HG03196 (cell line): ENCODE results near the gene FOXN3.
"Not testable (repeated sequence)": the region's sequence is repeated elsewhere in the genome, so short reads cannot be mapped to it uniquely, and the experiment has no call there.

Experiments used
- ATAC-seq: cut with Tn5 transposase; IDR thresholded peaks from one replicate; pipeline ENCODE4 v1.9.1; 2021; ENCODE audit not compliant: unreplicated experiment

FOXN3 gene

DNA sequence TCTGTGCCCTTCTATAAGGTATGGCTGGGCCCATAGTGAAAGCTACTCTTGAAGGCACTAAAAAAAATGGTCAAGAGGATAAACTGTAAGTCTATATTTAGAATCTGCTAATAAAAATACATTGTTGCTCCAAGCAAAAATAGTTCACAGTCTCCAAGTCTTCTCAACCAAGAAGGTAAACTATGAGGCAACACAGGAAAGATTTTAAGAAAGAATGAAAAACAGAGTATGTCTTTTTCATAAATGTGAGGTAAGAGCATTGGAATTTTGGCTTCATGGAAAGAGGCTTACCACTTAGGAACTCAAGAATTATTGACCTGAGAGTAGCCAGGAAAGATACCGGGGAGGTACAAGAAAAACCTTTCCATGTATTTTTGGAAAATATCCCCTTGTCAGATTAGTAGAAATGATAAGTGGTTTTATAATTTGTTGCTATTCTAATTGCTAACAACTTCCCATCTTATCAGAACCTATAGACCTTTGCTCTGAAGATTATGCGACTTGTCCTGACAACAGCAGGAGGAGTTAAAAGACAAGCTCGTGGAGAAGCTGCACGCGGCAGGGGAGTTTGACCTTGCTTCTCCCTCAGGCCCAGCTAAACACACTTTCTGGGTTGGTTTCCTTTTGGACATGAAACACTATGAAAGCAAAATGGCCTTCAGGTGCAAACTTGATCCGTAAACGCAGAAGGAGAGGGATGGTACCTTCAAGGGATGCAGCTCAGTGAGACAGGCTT is 238.1 kb downstream of the FOXN3 start:
- ATAC-seq: no peak

DNA sequence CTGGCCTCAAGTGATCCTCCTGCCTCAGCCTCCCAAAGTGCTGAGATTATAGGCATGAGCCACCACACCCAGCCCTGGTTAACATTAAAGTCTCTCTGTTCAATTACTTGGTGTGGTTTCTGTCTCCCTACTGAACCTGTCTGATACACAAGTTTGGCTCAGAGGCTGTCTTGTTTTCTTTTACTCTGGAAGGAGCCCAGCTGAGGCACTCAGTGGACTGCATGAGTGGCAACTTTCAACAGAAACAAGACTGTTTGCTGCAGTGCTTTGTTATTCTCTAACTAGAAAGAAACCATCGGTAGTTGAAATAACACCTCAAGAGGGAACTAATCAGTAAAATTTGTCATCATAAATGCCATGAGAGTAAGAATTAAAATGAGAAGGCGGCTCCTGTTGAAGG is 238.7 kb downstream of the FOXN3 start:
- no peak for ATAC-seq

DNA sequence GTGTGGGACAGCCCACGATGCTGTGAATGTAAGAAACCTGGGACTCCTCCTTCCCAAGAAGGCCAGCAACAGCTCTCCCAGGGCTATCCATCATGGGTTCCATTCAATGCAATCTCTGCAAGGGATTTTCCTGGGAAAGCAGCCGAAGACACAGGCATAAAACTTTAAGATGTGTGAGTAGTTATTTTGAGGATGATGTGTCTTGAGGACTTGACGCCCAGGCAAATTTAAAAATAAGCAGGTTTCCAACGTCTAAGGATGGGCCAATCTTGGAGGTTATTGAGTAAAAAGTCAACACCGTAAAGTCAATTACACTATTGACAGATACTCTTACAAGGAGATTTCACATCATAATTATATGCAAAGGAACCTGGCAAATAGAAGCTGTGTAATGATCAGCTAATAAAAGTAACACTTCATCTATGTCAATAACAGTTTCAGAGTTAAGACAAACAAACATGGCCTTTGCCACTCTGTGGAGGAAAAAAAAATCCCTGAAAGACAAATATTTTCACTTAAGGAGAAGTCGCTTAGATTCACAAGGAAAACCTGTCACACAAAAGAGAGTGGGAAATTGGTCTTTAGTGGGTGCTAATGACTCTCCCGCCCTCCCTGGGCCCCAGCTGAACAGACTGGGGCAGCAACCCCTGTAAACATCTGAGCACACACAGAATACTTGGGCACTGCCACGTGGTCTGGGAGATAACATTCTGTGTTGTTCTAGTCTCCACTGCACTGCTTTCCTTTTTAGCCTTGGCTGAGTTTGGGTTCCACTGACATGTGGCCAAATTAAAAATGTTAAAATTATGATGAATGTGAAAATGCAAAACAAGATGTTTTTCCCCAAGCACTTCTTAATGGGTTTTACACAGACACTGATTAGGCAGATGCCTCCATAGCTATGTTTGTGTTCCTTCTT is 240.9 kb downstream of the FOXN3 start:
- no peak for ATAC-seq

DNA sequence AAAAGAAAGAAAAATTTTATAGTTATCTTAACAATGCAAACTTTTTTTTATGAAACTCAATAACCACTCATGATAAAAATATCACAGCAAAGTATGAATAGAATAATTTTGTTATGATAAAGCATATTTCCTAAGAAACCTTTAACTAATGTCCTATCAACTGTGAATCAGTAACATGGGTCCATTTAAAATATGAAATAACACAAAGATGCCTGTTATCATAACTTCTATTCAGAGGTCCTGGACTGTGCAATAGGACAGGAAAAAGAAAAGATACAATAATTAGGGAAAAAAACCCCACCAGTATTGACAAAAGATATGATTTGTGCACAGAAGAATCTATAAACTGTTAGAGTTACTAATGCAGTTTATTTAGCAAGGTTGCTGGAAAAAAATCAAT is 245.4 kb downstream of the FOXN3 start:
- ATAC-seq: no peak

DNA sequence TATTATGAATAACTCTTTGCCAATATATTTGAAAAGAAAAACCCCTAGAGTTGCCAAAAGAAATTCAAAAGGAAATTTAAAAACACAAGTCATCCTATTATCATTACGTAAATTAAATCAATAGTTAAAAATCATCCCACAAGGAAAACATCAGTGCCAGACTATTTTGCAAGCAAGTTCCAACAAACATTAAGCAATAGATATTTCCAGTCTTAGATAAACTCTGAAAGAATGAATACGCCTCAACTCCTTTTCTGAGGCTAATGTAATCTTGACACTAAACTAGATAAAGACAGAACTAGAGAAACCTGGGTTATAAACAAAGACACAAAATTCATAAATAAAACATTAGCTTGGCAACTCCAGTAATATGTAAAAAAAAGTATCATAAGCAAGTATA is 245.9 kb downstream of the FOXN3 start:
- ATAC-seq: no peak

DNA sequence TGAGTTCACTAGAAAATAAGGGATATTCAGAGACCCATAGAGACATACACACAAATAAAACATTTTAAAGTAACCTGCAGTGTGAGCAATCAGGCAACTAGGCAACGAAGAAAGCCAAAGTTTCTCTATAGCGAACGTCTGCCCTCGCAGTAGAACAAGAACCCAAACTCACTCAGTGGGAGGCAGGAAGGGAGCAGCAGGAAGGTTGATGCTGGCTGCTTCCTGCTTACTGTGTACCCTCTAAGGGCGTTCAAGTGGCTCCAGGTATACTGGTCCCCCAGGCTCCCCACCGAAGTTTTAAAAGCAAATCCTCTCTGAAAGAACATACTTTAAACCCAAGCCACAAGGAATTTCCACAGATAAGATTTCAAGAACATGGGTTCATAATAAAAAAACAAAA is 249.3 kb downstream of the FOXN3 start:
- ATAC-seq: no peak

DNA sequence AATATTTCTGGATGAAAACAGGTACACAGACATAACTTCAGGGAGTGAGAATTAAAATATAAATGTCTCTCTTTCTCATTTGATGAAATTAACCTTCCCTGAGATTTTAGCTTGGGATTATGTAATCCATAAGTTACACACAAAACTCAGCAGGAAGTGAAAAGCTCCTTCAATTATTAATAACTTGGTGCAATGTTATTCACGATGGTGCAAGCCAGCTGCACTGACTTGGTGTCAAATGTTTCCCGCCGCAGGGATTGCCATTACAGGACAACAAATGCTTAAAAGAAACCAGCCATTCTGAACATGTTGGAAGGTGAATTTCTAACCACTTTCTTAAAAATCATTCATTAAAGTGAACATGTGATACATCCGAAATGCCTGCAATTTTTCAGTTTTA is 250.4 kb downstream of the FOXN3 start:
- ATAC-seq: no peak

DNA sequence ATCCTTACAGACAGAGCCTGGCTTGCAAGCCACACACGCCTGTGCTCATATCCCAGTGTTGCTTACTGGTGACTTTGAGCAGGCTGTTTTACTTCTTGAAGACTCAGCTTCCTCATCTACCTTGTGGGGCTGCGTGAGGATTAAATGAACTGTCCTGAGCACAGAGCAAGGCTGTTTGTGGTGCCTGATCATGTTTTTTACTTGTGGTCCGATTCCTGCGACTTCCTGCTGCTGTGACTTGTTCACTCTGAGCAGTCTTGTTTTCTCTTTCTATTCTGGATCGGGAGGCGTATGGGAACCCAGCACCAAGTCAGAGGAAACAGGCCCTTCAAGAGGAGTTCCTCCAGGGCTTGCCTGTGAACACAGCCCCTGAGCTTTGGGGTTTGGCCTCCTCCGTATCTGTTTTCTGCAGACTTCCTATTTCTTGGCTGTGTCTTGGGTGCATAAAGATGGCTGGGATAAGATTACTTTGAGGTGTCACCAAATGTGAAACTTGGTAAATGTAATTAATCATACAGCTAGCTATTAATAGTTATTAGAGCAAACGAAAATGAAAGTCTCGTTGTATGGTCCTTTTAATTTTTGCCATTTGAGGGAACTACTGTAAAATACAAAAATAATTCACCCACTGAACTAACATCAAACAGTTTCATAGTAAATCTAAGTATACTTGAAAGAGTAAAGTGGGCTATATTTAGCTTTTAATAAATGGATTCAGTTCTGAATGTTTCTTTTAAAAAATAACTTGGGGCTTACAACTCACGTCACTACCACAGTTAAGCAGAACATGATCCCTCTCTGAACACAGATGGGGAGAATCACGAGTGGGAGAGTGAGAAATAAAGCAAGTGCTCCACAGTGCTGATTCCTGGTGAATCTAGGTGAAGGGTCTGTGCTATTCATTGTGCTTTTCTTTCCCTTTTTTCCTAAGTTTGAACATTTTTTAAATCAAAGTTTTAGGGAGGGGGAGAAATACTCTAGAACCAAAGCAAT is 251.5 kb downstream of the FOXN3 start:
- peak; percentile 73 for ATAC-seq

DNA sequence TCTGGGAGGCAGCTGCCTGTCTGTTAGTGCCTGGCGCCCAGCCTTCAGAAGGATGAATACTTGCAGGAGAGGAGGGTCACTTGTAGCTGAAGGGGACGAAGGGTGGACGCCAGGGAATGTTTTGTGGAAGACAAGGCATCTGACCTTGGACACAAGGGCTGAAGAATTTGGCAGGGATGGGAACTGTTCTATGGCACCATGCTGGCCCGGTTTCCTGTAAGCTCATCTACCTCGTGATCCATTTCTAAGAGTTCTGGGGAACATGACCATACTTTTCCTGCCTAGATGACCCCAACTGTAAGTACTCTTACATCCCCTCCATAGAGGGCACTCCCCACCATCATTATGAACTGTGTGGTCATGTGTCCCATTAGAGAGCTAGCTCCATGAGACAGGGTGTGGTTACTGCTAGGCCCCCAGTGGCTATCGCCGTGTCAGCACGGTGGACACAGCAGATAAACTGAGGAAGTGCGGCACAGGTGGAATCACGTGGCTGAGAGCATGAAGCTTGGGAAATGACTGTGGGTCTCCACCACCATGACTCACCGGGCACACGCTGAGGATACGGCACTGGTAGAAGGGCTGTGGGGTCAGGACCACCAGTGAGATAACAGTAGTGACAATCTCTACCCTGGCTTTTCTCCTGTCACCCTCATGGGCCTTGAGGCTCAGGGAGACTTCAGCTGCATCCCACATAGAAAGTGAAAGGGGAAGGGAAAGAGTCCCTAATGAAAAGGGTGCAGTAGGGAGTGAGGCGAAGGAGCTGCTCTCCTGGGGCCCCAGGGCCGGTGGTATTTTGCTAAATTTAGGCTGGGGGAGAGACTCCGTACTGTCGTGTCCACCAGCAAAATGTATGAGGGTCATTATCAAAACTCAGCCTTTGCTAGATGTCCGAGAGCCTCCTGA is 252.6 kb downstream of the FOXN3 start:
- peak; percentile 22 for ATAC-seq

DNA sequence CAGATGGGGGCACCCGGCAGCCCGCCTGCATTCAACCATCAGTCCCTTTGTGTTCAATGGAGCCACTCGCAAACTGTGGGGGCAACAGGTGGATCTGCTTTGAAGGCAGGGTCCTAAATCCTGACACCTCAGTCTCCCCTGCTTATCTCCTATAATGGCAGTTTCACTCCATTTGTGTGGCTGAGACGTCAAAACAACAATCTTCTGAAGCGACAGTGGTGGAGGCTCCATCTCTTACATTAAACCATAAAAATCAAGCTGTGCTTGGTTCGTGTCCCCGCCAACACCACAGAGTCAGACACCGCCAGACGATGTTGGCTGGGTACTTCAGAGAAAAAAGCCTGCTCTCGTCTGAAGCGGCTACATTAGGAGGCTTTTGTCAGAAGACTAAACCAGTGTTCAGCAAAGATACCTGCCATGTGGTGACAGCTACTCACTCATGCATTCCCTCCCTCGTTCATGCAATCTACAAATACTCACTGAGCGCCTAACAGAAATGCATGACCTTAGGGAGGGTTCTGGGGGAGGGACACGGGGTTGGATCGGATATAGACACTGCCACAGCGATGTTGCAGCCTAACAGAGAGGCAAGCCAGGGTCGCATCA is 253.9 kb downstream of the FOXN3 start:
- no peak for ATAC-seq

DNA sequence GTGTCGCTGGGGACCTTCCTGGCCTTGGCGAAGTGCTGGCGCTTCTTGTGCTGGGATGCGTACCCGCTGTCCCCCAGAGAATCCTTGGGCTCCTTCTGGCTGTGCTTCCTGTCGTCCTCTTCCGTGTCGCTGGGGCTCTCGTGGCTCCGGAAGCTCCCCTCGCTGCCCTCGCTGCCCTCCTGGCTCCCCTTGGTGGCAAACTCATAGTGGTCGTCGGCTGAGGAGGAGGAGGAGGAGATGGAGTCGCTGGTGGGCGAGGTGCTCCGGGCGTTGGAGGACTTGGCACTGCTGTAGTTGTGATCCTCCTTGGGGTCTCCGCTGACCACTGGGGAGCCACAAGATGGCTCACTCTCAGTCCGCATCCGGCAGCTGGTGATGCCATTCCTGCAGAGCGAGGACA is 254.4 kb downstream of the FOXN3 start:
- no peak for ATAC-seq

DNA sequence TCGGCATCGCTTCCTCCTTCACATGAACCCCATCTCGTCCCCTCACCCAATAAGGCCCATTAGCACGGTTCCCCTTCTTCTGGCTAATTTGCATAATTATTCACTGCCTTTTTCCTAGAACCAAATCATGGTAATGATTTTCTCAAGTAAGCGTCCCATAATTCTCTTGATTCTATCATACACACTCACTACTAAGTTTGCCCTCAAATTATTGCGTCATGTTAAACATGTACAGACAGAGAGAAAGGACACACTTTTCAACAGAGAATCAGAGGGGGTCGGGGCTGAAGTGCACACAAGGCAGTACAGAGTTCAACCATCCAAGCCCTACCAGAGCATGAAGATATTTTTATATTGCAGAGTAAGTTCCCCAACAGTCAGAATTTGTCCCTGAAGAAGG is 256.6 kb downstream of the FOXN3 start:
- no peak for ATAC-seq

DNA sequence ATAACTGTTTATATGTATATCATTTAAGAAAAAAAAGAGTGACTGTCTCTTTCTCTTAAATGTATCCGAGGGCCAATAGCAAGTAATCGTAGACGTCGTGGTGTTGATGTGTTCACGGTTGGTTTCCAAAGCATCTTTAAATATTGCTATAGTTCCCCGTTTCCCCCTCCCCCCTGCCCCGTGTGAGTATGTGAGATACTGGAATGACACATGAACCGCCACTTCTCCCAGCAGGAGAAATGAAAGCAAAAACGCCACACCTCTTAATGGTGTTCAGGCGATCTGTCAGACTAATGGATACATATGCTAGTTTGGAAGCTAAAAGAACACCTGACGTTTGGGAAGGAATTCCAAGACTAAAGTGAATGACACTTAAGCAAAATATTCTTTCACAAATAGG is 258.3 kb downstream of the FOXN3 start:
- no peak for ATAC-seq

DNA sequence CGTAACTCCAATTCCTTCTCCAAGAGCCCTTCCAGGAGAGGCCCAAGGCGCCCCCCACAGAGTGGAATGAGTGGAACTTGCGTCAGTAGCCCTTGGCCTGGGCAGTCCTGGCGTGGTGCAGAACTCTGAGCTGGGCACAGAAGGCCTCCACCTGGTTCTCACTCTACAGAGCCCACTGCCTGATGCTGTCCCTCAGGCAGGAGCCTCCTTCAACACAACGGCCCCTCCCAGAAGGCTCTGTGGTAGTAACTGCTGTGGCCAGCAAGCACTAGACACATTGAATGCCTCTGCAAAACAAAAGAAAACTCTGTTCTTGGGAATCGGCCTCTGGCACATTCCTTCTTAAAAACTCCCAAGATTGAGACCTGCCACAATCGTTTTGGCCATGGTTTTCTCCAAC is 258.9 kb downstream of the FOXN3 start:
- not testable (repeated sequence) for ATAC-seq

DNA sequence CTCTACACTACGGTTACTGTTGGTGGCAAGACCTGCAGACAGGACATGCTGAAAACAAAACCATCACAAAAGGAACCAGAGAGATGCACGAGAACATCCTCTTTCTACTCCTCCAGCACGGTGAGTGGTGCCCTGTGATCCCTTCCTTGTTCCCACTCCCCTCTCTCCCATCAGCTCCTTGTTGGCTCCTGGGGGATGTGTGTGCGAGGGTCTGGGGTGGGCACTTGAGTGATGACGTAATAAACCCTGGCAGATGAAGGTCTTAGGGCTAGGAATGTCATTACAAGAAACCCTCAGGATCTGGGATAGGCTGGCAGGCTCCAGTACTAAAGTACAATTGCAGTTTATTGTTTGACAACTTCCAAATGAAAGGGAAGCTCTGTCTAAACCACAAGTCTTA is 261.5 kb downstream of the FOXN3 start:
- ATAC-seq: no peak

DNA sequence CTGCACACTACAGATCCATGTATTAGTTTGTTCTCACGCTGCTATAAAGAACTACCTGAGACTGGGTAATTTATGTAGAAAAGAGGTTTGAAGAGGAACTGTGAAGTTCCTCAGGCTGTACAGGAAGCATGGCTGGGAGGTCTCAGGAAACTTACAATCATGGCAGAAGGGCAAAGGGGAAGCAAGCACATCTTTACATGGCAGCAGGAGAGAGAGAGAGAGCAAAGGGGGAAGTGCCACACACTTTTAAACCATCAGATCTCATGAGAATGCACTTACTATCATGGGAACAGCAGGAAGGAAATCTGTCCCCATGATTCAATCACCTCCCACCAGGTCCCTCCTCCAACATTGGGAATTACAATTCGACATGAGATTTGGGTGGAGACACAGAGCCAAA is 265.3 kb downstream of the FOXN3 start:
- ATAC-seq: not testable (repeated sequence)

DNA sequence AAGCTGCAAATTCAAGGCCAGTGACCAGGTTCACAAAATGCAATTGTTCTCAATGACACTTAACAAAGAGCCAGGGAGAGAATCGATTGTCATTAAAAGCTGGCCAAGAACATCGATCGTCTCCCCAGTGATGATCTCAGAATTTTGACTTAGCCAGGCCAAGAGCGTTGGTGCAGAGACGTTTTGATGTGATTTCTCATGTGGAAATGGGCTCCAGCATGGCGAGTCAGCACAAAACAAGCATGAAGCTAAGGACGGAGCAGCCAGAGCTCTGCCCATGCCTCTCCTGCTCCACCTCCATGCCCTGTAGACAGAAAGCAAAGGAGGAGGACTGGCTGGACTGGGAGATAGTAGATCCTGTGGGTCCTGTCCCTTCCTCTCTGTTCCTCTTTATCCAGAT is 270.8 kb downstream of the FOXN3 start:
- no peak for ATAC-seq

DNA sequence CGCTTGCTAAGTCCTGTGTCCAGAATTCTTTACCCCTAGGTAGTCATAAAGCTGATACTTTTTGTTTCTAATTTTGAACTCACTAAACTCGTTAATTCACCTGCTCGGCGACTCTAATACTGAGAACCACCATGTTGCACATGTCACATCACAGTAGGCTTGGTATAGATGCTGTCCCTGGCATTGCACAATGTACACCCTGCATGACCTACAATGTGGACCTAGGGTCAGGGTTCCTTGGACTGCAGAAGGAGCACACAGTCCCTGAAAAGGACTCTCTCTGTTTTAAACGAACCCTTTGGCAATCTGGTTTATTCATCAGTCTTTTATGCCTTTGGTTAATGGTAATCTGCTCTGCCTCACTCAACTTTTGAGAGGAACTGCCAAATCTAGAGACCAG is 272.4 kb downstream of the FOXN3 start:
- no peak for ATAC-seq

DNA sequence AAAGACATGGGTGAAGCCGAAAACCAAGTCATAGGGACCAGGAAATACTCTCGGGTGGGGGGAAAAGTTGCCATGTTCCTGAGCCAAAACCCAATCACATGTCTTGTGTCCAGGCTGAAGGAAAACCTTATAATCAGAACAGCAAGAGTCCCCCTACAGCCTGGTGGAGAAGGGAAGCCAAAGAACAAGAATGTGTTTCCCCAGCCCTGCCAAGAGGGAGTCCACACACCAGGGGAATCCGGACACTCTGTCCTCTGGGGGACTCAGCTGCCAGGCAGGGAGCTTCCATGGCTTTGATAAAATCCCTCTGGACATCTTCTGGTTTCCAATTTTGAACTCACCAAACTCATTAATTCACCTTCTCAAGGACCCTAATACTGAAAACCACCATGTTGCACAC is 273.0 kb downstream of the FOXN3 start:
- ATAC-seq: no peak

DNA sequence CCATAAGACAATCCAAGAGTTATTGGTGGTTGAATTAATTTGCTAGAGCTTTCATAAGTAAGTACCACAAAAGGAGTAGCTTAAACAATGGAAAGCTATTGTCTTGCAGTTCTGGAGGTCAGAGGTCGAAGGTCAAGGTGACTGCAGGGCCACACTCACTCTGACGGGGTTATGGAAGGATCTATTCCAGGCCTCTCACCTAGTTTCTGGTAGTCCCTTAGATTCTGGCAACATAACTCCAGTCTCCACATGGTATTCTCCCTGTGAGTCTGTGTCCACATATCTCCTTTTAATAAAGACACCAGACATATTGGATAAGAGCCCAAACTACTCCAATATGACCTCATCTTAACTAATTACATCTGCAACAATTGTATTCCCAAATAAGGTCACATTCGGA is 273.4 kb downstream of the FOXN3 start:
- no peak for ATAC-seq
